GM18505 (cell line): Measurements from ENCODE around the gene CLP1.
"Not testable (repeated sequence)": the region's sequence is repeated elsewhere in the genome, so short reads cannot be mapped to it uniquely, and the experiment has no call there.

ENCODE experiments used
- ATAC-seq: cut with Tn5 transposase; IDR thresholded peaks from one replicate; pipeline ENCODE4 v1.9.1; 2021; ENCODE audit not compliant: unreplicated experiment
- POLR2A ChIP-seq: IDR thresholded peaks from 4 replicates; pipeline ENCODE4 v1.6.1; 2011; ENCODE audit warnings: borderline replicate concordance; ENCODE audit not compliant: insufficient read depth, insufficient read length; ENCODE audit errors: extremely low read depth

The CLP1 gene

DNA sequence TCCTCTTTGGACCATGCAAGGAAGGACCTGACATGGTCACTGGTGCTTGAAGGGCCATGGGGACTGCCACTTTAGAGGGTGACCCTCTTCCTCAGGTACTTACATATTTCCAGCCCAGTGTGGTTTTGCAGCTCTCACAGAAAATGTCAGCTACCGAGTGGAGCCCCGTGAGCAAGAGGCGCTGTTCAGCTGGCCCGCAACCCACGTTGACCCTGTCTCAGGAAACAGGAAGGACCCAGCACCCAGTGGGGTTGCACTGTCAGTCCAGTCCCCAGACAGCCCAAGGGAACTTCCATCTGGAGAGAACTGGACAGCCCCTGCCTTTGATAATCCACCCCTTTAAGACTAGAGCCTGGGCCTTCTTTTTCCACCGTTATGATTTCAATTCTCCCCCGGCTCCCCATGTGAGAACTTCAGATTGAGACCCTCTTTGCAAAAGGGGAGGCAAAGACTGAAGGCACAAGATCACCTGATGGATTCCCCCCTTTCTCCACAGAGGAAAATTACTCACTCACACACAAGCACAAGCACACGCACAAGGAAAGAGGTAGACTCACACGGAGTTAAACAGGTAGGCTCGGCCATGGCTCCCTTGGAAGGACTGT, 11.3 kb upstream of the CLP1 start:
- no peak for ATAC-seq
- no peak for TF ChIP-seq POLR2A

DNA sequence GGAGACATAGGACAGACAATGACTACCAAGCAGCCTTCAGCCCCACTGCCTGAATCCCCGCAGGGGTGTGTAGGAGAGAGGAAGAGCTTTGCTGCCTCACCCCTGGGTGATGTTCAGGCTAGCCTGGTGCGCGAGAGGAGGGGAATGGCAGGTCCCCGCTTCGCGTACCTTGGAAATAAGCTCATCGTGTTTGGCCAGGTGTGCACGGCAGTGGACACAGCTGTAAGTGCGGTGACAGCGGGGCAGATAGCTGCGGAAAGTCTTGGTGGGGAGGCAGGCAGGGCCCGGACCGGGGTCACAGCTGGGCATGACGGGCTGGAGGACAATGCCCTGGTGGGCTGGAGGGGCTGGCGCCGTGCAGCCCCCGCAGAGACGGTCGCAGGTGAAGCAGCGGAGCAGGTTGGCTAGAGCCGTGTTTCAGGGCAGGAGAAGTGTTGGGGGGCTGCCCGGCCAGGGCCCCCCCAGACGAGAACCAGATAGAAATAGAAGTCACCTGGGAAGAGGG, 10.7 kb upstream of the CLP1 start:
- no peak for ATAC-seq
- no peak for TF ChIP-seq POLR2A

DNA sequence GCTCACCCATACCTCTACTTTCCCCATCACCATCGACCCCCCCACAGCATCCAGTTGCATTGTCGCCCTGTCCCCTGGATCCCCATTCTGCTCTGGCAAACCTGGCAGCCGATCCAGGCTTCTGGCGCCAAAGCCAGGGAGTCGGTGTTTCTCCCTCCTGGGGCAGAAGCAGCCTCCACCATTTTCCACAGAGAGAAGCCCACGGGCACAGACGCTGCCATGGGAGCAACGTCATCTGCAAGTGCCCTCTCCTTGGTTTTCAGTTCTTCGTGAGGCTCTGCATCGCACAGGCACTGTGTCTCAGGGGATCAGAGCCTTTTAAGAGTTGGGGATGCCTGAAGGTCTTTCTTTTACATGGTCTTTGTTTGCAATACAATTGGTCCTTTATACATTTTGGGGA, 10.2 kb upstream of the CLP1 start:
- ATAC-seq = no peak

DNA sequence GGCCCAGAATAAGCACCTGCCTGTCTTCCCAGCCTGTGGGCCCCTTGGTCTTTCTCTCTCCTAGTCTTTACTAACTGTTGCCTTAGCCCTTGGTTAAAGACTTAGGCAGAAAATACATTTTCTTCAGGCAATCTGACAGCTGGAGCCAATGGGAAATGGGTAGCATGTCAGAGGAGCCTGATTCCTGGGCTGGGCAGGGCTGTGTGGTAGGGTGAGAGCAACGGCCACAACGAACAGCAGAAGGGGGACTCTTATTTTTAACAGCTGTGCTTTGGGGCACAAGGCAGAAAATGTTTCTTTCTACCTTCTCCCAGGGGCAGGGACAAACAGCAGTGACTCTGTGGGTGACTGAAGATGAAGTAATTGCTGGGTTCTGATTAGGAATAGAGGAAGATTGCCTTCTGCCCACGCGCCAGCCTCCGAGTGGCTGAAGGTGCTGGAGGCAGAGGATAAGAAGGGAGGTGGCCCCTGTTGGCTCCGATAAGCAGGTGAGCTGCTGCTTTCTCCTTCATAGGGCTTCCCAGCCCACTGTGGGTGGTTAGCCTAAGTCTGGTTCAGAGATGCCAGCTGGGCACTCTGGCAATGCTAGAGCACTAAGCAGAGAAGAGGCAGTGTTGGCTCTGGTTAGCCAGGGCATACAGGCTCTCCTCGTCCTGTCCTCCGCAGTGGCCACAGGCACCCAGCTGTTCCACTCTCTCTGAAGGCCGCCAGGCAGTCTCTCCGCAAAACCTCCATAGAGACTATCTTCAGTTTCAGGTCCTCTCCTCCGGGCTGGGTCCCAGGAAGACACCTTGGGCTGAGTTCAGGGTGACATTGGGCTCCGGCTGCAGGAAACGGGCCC, 9.4 kb upstream of the CLP1 start:
- no peak for ATAC-seq
- TF ChIP-seq POLR2A = no peak

More for the DNA sequence above, 10.2 kb upstream of the CLP1 start:
- no peak for TF ChIP-seq POLR2A

DNA sequence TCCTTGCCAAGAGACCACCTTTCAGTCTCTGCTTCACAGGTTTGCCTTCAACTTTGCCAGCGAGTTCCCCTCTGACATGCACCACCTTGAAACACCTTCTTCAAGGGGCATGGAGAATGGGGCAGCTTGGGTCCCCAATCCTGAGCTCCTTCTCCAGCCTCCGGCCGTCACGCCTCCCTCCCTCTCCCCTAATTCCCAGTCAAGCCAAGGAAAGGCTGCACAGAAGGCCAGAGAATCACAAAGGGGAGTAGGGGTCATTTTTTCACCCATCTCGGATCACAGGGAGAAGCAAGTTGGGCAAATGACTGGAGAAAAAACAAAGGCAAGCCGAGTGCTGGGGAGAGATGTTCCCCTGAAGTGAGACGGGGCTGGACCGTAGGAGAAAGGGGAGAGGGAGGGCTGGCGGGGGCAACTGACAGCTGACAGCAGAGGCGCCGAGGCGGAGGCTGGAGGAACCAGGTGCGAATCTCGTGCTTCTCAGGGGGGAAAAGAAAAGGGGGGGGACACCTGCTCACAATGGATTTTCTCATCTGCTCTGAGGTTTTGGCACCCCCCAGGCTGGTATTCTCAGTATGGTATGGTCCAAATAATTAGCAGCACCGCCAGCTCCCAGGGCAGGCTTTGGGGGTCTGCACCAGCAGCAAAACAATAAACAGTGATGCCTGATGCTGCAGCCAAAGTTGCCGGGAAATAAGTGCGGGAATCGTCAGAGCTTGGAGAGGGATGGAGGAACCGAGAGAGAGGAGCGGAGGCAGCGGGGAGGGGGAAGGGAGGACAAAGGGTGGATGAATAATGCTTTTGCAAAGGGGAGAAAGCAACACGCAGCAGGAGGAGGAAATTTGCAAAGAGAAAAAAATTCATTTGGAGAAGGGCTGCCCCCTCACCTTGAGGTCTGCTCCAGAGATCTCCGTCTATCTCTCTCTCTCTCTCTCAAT, 8.5 kb upstream of the CLP1 start:
- no peak for ATAC-seq
- TF ChIP-seq POLR2A = no peak

DNA sequence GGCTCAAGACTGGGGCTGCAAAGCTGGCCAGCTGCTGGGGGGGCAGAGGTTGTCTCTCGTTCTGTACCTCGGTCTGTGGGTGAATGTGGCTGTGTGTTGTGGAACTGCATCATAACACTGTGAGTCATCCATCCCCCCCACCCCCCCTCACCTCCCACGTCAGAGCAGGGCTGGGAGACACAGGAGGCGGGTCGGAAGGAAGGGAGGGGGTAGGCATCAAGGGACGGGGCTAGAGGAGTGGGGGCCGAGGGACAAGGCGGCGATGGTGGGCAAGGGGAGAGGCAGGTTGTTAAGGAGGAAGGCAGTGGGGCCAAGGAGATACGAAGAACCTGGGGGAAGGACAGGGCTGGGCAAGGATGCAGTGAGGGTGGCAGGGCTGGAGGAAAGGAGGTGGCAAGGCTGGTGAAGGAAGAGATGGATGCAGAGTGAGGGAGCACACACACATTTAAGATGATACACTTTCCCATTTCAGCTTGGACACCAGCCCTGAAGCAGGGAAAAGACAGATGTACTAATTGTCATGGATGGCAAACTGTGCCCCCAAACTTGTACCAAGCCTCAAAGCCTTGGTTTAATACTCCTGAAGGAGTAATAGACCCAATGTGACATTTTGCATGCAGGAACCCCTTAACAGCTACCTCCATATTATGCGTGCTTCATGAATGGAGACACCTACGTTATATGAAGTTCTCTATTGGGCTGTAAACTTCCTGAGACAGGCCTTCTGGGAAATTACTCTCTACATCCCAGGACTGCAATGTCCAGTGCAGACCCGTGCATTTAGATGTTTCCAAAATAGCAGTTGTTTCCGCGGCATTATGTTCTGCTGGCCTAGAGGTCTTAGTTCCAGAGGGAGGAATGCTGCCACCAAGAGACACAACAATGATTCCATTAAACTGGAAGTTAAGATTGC, 7.5 kb upstream of the CLP1 start, which contains the start of gene YPEL4:
YPEL4 (minus strand) TSS at position 87 of the 913 bp plus-strand sequence. CDS start 2,805 bp downstream, outside the sequence.
- no peak for TF ChIP-seq POLR2A
- ATAC-seq = no peak

DNA sequence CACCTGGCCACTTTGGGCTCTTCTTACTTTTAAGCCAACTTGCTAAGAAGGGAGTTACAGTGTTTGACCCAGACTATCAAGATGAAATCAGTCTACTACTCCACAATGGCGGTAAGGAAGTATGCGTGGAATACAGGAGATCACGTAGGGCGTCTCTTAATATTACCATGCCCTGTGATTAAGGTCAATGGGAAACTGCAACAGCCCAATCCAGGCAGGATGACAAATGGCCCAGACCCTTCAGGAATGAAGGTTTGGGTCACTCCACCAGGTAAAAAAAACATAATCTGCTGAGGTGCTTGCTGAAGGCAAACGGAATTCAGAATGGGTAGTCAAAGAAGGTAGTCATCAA, 6.8 kb upstream of the CLP1 start:
- TF ChIP-seq POLR2A = no peak
- ATAC-seq = no peak

DNA sequence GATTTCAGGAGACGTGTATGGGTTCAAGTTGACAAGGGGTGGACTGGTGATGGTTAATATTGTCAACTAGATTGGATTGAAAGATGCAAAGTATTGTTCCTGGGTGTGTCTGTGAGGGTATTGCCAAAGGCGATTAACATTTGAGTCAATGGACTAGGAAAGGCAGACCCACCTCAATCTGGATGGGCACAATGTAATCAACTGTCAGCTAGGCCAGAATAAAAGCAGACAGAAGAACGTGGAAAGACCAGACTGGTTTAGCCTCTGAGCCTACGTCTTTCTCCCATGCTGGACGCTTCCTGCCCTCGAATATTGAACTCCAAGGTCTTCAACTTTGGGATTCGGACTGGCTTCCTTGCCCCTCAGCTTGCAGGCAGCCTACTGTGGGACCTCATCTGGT, 6.2 kb upstream of the CLP1 start:
- TF ChIP-seq POLR2A = no peak
- ATAC-seq = no peak

DNA sequence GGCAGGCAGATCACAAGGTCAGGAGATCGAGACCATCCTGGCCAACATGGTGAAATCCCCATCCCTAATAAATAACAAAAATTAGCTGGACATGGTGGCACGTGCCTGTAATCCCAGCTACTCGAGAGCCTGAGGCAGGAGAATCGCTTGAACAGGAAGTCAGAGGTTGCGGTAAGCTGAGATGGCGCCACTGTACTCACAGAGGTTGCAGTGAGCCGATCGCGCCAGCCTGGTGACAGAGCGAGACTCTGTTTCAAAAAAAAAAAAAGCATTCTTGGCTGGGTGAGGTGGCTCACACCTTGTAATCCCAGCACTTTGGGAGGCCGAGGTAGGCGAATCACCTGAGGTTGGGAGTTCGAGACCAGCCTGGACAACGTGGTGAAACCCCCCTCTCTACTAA, 5.3 kb upstream of the CLP1 start:
- ATAC-seq = not testable (repeated sequence)

DNA sequence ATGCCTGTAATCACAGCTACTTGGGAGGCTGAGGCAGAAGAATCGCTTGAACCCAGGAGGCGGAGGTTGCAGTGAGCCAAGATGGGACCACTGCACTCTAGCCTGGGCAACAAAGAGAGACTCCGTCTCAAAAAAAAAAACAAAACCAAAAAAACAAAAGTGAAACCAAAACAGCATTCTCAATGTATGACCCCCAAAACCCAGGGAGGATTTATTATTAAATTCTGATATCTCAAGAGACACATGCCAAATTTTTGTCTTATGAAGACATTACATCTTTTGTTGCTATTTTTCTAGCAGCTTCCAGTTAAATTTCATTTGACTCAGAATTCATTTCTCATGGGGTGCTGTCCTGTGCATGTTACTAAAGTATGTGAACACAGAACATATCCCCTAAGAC, 4.9 kb upstream of the CLP1 start:
- TF ChIP-seq POLR2A = no peak
- no peak for ATAC-seq

DNA sequence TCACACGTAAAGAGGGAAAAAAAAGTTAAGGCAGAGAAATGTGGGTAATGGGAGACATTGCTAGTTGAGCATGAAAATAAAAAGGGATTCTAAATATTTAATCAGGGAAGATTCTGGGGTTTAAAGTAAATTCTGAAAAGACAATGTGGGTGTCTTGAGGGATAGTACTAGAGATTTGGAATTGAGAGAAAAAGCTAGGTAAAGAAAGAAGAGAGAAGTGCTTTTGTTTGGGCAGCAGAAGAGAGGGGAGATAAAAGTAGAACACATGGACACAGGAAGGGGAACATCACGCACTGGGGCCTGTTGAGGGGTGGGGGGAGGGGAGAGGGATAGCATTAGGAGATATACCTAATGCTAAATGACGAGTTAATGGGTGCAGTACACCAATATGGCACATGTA, 4.4 kb upstream of the CLP1 start:
- ATAC-seq = no peak
- no peak for TF ChIP-seq POLR2A

DNA sequence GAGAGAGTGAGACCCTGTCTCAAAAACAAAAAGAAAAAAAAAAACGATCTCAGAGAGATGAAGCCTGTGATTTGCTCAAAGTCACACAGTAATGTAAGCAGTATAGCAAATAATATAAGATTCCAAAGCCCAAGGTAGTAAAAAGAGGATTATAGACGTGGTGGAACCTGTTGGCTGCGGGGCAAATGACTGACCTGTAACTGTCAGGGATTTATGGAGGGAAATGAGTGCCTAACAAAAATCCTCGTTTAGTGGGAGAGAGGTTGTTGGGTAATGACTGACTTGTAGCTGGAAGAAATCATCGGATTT, 723 bp upstream of the CLP1 start:
- no peak for TF ChIP-seq POLR2A
- ATAC-seq = no peak

DNA sequence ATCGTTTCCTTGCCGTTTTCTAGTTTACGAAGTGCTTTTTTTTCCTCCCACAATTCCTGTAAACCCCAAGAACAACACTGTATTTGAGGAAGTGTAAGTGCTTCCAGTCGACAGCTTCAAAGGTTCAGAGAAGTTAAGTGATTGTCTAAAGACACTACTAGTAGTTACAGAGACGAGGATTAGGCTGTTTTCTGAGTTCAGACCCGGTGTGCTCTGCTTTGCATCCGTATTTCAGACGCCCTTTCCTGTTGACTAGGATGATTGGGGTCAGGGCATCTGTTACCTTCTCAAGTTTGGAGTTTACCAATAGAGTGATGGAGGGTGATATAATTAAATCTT, 430 bp downstream of the CLP1 start:
- ATAC-seq = no peak
- TF ChIP-seq POLR2A = no peak
